Activated naive CD8-positive, alpha-beta T cell treated with anti-CD3 and anti-CD28 coated beads for 36 hours (primary cell): ENCODE results near the gene PLEKHG5. TPM values are rescaled to one million over a fixed set of nuclear protein-coding genes. Genes with fewer than 3 reads are reported as not detected.
"Not testable (repeated sequence)": the region's sequence is repeated elsewhere in the genome, so short reads cannot be mapped to it uniquely, and the experiment has no call there.

ENCODE experiments used
- DNase-seq: peaks from one replicate; pipeline ENCODE4 v3.0.0; 2021
- H3K27ac Mint-ChIP-seq: one replicate; pipeline ENCODE4 v1.8.0; 2022; ENCODE audit warnings: mild to moderate bottlenecking, moderate library complexity, mixed read lengths
- H3K27me3 Mint-ChIP-seq: one replicate; pipeline ENCODE4 v1.8.0; 2022; ENCODE audit warnings: mild to moderate bottlenecking, mixed read lengths
- H3K36me3 Mint-ChIP-seq: one replicate; pipeline ENCODE4 v1.8.0; 2021; ENCODE audit warnings: mild to moderate bottlenecking, mixed read lengths
- H3K4me1 Mint-ChIP-seq: one replicate; pipeline ENCODE4 v1.8.0; 2021; ENCODE audit warnings: mixed read lengths
- H3K4me3 Mint-ChIP-seq: one replicate; pipeline ENCODE4 v1.8.0; 2022; ENCODE audit warnings: mild to moderate bottlenecking, moderate library complexity, mixed read lengths
- H3K9me3 Mint-ChIP-seq: one replicate; pipeline ENCODE4 v1.8.0; 2022; ENCODE audit warnings: mixed read lengths
- total RNA-seq, 2 experiments: library from RNA; stranded (reverse); gene quantifications; one replicate each; pipeline ENCODE4 v1.2.3, GENCODE V29; 2021

The PLEKHG5 gene
- total RNA-seq, 2 experiments from 2014 or later = 2.2 to 2.3 TPM

GRCh38 chr1:6429660-6430411, 61.6 kb downstream of the PLEKHG5 start:
- not testable (repeated sequence) for H3K9me3 Mint-ChIP-seq, H3K4me1 Mint-ChIP-seq, H3K4me3 Mint-ChIP-seq, DNase-seq, H3K27ac Mint-ChIP-seq, H3K36me3 Mint-ChIP-seq
- peaks cover 22% of the 10 kb centered on the region for H3K27me3 Mint-ChIP-seq

GRCh38 chr1:6428453-6428852, 63.0 kb downstream of the PLEKHG5 start:
- peaks cover 32% of the 10 kb centered on the region for H3K27me3 Mint-ChIP-seq

GRCh38 chr1:6427441-6428390, 63.8 kb downstream of the PLEKHG5 start:
- Mint-ChIP-seq H3K4me3 (no peak overlapping the region), H3K9me3 (no peaks in the 10 kb centered on the region), H3K27me3 (peaks cover 35% of the 10 kb centered on the region), H3K4me1 (peaks cover 3% of the 10 kb centered on the region), H3K36me3 (no peaks in the 10 kb centered on the region), H3K27ac (no peak overlapping the region)
- DNase-seq = no peak

More at GRCh38 chr1:6428453-6428852, 63.0 kb downstream of the PLEKHG5 start:
- H3K4me3 Mint-ChIP-seq, H3K36me3 Mint-ChIP-seq, DNase-seq, H3K27ac Mint-ChIP-seq, H3K4me1 Mint-ChIP-seq, H3K9me3 Mint-ChIP-seq: not testable (repeated sequence)

- H3K27ac Mint-ChIP-seq = no peak overlapping the region
- H3K27me3 Mint-ChIP-seq = peaks cover 42% of the 10 kb centered on the region
- no peaks in the 10 kb centered on the region for H3K36me3 Mint-ChIP-seq
- H3K4me3 Mint-ChIP-seq = no peak overlapping the region
- DNase-seq = no peak
- H3K9me3 Mint-ChIP-seq = no peaks in the 10 kb centered on the region
- peaks cover 3% of the 10 kb centered on the region for H3K4me1 Mint-ChIP-seq
Measured at GRCh38 chr1:6426972-6427350, 64.5 kb downstream of the PLEKHG5 start.

- no peaks in the 10 kb centered on the region for H3K9me3 Mint-ChIP-seq
- no peak for DNase-seq
- peaks cover 3% of the 10 kb centered on the region for H3K4me1 Mint-ChIP-seq
- no peak overlapping the region for H3K27ac Mint-ChIP-seq
- H3K36me3 Mint-ChIP-seq = no peaks in the 10 kb centered on the region
- H3K27me3 Mint-ChIP-seq = peaks cover 48% of the 10 kb centered on the region
- no peak overlapping the region for H3K4me3 Mint-ChIP-seq
Measured at GRCh38 chr1:6426277-6426971, 65.0 kb downstream of the PLEKHG5 start.

- no peak for DNase-seq
- no peak overlapping the region for H3K27ac Mint-ChIP-seq
- H3K4me3 Mint-ChIP-seq = no peak overlapping the region
- peaks cover 56% of the 10 kb centered on the region for H3K27me3 Mint-ChIP-seq
- peaks cover 3% of the 10 kb centered on the region for H3K4me1 Mint-ChIP-seq
- no peaks in the 10 kb centered on the region for H3K36me3 Mint-ChIP-seq
- H3K9me3 Mint-ChIP-seq = no peaks in the 10 kb centered on the region
Measured at GRCh38 chr1:6425658-6426057, 65.8 kb downstream of the PLEKHG5 start.

- DNase-seq = no peak
- H3K27ac Mint-ChIP-seq = no peak within 1 kb of the TSS
- peak within 1 kb of the TSS; percentile 14 for H3K4me3 Mint-ChIP-seq
- H3K4me1 Mint-ChIP-seq = peaks cover 3% of the 10 kb centered on the region
- H3K27me3 Mint-ChIP-seq = peaks cover 63% of the 10 kb centered on the region
- no peaks in the 10 kb centered on the region for H3K9me3 Mint-ChIP-seq
- no peaks in the 10 kb centered on the region for H3K36me3 Mint-ChIP-seq
Measured at GRCh38 chr1:6424619-6425593, 66.6 kb downstream of the PLEKHG5 start, which contains the start of gene ESPN. TSS of gene ESPN (plus strand) at chr1:6424776. CDS start at chr1:6424956, 180 bp downstream.

- no peaks in the 10 kb centered on the region for H3K36me3 Mint-ChIP-seq
- H3K4me3 Mint-ChIP-seq = no peak overlapping the region
- H3K9me3 Mint-ChIP-seq = no peaks in the 10 kb centered on the region
- H3K4me1 Mint-ChIP-seq = peaks cover 4% of the 10 kb centered on the region
- peaks cover 67% of the 10 kb centered on the region for H3K27me3 Mint-ChIP-seq
- H3K27ac Mint-ChIP-seq = no peak overlapping the region
- no peak for DNase-seq
Measured at GRCh38 chr1:6424000-6424565, 67.4 kb downstream of the PLEKHG5 start.

GRCh38 chr1:6423321-6423999, 68.0 kb downstream of the PLEKHG5 start:
- peak; percentile 74 for DNase-seq
- H3K4me1 Mint-ChIP-seq = peaks cover 4% of the 10 kb centered on the region
- no peak overlapping the region for H3K27ac Mint-ChIP-seq
- H3K36me3 Mint-ChIP-seq = no peaks in the 10 kb centered on the region
- H3K9me3 Mint-ChIP-seq = no peaks in the 10 kb centered on the region
- peaks cover 70% of the 10 kb centered on the region for H3K27me3 Mint-ChIP-seq
- H3K4me3 Mint-ChIP-seq = no peak overlapping the region

GRCh38 chr1:6421266-6421665, 70.2 kb downstream of the PLEKHG5 start:
- no peak for DNase-seq
- peaks cover 4% of the 10 kb centered on the region for H3K4me1 Mint-ChIP-seq
- no peaks in the 10 kb centered on the region for H3K36me3 Mint-ChIP-seq
- H3K27me3 Mint-ChIP-seq = peaks cover 78% of the 10 kb centered on the region
- no peaks in the 10 kb centered on the region for H3K9me3 Mint-ChIP-seq
- H3K27ac Mint-ChIP-seq = no peak overlapping the region
- no peak overlapping the region for H3K4me3 Mint-ChIP-seq

GRCh38 chr1:6420454-6421042, 70.9 kb downstream of the PLEKHG5 start:
- peaks cover 4% of the 10 kb centered on the region for H3K4me1 Mint-ChIP-seq
- DNase-seq = peak; percentile 20
- no peaks in the 10 kb centered on the region for H3K9me3 Mint-ChIP-seq
- H3K36me3 Mint-ChIP-seq = no peaks in the 10 kb centered on the region
- no peak overlapping the region for H3K27ac Mint-ChIP-seq
- H3K27me3 Mint-ChIP-seq = peaks cover 81% of the 10 kb centered on the region
- H3K4me3 Mint-ChIP-seq = no peak overlapping the region

GRCh38 chr1:6419804-6420453, 71.5 kb downstream of the PLEKHG5 start, which contains the start of gene HES2:
TSS of gene HES2 (minus strand) at chr1:6419919. CDS start at chr1:6419820, 99 bp downstream.
- Mint-ChIP-seq H3K4me3 (peak within 1 kb of the TSS; percentile 37), H3K9me3 (no peaks in the 10 kb centered on the region), H3K36me3 (no peaks in the 10 kb centered on the region), H3K4me1 (peaks cover 4% of the 10 kb centered on the region), H3K27ac (no peak within 1 kb of the TSS), H3K27me3 (peaks cover 82% of the 10 kb centered on the region)
- peak; percentile 15 for DNase-seq
